ENCODE data around the gene TBCK.

- TF ChIP-seq CTCF (IDR thresholded peaks at IDR 0.05), result no peak
- no peak for TF ChIP-seq POLR2A (IDR thresholded peaks at IDR 0.05)
These were observed 35.0 kb upstream of the TBCK start for GRCh38 chr4:106351016-106351415.
